ENCODE results near the gene ZNF367. TPM values are rescaled to one million over a fixed set of nuclear protein-coding genes. Genes with fewer than 3 reads are reported as not detected.

ZNF367 gene
- total and polyA plus RNA-seq, 8 donors: 0.58 to 9.8 (median 1.8) TPM; not detected in 1

DNA sequence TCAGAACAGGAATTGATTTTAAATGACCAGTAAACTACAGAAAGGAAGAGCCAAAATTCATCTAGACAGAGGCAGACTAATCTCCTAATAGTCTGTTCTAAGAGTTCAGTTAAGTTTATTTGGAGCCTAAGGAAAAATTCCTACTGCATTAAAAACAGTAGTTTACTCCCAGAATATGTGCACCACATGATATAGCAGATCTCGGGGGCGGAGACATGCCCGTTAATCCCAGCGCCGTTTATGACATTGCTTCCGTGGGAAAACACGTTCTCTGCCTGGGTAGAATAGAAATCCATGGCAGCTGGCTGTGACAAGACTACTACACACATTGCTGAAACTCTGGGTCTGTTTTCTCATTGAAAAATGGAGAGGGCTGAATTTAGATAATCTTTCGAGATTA lies 43.2 kb upstream of the ZNF367 start:
- Histone ChIP-seq H3K27me3 (no peaks in the 10 kb centered on the region), H3K27ac (no peak overlapping the region), H3K9me3 (no peaks in the 10 kb centered on the region), H3K4me1 (no peaks in the 10 kb centered on the region), H3K4me3 (no peak overlapping the region), H3K36me3 (peaks cover 5 to 35% (median 16%) of the 10 kb centered on the region in 4 donors)
- 81 to 93% (median 92%) methylated on average over 8 of the region's 8 CpGs for WGBS, 5 donors
- intact Hi-C loops (cut with DNase I; ENCODE audit: low total_unique reads): no loop called here
- TF ChIP-seq POLR2A (IDR thresholded peaks at IDR 0.05) (no peak), POLR2AphosphoS5 (IDR thresholded peaks at IDR 0.05) (no peak), CTCF (IDR thresholded peaks at IDR 0.05) (no peak), EP300 (IDR thresholded peaks at IDR 0.05) (no peak)
- no peak for DNase-seq

- DNase-seq: no peak
- Histone ChIP-seq H3K27ac (no peak overlapping the region), H3K4me1 (no peaks in the 10 kb centered on the region), H3K4me3 (no peak overlapping the region), H3K9me3 (no peaks in the 10 kb centered on the region), H3K36me3 (peaks cover under 1 to 31% (median 12%) of the 10 kb centered on the region in 4 donors), H3K27me3 (no peaks in the 10 kb centered on the region)
- TF ChIP-seq POLR2A (IDR thresholded peaks at IDR 0.05) (no peak), POLR2AphosphoS5 (IDR thresholded peaks at IDR 0.05) (no peak), CTCF (IDR thresholded peaks at IDR 0.05) (no peak), EP300 (IDR thresholded peaks at IDR 0.05) (no peak)
- intact Hi-C loops (cut with DNase I; ENCODE audit: low total_unique reads): no loop called here
Observed at GRCh38 chr9:96460882-96461281, 42.7 kb upstream of the ZNF367 start.

DNA sequence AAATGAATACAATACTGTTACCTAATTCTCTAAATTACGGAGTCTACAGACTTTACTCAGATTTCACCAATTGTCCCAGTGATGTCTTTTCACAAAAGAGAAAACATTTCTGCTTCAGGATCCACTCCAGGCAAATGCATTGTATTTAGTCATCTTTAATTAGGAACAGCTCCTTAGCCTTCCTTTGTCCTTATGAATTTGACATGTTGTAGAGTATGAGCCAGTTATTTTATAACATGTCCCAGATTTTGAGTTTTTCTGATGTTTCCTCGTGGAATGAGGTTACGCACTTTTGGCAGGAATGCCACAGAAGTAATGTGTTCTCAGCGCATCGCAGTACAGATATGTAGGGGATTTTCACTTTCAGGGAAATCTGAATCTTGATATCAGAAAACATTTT lies 42.3 kb upstream of the ZNF367 start:
- TF ChIP-seq POLR2AphosphoS5 (IDR thresholded peaks at IDR 0.05): no peak
- Histone ChIP-seq H3K36me3 (peaks cover 0 to 27% (median 7%) of the 10 kb centered on the region in 4 donors), H3K27ac (no peak overlapping the region), H3K27me3 (no peaks in the 10 kb centered on the region), H3K9me3 (no peaks in the 10 kb centered on the region), H3K4me3 (no peak overlapping the region), H3K4me1 (no peaks in the 10 kb centered on the region)
- DNase-seq: no peak
- intact Hi-C loops (cut with DNase I; ENCODE audit: low total_unique reads): no loop called here
- WGBS, 5 donors: 89 to 94% (median 94%) methylated on average over 5 of the region's 5 CpGs

DNA sequence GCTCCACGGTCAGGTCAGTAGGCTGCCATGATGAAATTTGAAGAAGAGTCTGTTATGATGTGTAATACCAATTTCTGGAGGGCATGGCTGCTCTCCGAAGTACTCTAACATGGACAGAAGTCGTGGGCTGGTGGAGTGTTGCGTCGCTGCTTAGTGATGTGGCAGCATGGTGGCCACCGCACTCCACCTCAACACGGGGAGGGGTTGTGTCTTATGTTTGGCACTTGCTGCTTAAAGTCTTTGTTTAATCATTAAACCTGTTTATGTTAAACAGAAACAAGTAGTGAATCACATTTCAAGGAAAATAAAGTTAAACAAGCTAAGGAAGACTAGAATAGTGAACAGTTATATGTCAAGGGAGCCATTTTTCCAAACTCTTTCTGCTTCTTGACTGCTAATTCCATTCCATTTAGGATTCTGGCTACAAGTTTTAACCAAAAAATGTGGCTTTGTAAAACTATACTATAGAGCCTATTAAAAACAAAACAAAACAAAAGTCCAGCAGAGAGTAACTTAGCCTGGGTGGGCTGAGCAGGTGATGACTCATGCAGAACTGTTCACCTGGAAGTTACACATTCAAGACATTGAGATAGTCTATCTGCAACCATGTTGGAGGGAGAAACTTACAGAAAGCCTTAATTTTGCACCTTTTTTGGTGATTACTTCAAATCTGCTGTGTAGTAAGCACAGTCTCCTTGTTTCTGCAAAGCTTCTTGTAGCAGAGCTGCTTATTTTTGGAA lies 41.3 kb upstream of the ZNF367 start:
- Histone ChIP-seq H3K4me3 (no peak overlapping the region), H3K27me3 (no peaks in the 10 kb centered on the region), H3K9me3 (no peaks in the 10 kb centered on the region), H3K27ac (no peak overlapping the region), H3K36me3 (peaks cover 0 to 20% (median 7%) of the 10 kb centered on the region in 4 donors), H3K4me1 (no peaks in the 10 kb centered on the region)
- no peak for TF ChIP-seq POLR2AphosphoS5 (IDR thresholded peaks at IDR 0.05)
- intact Hi-C loops (cut with DNase I; ENCODE audit: low total_unique reads): no loop called here
- WGBS, 5 donors: 93 to 96% (median 96%) methylated on average over 7 of the region's 7 CpGs
- no peak for DNase-seq

GRCh38 chr9:96458226-96458625 lies 40.1 kb upstream of the ZNF367 start:
- Histone ChIP-seq H3K4me1 (peaks cover 0 to 7% (median 0%) of the 10 kb centered on the region in 4 donors), H3K4me3 (no peak overlapping the region), H3K36me3 (peaks cover 0 to 20% (median 7%) of the 10 kb centered on the region in 4 donors), H3K9me3 (no peaks in the 10 kb centered on the region), H3K27me3 (no peaks in the 10 kb centered on the region), H3K27ac (no peak overlapping the region)
- no peak for TF ChIP-seq POLR2AphosphoS5 (IDR thresholded peaks at IDR 0.05)
- TF ChIP-seq CTCF (IDR thresholded peaks at IDR 0.05): no peak
- TF ChIP-seq POLR2A (IDR thresholded peaks at IDR 0.05): no peak
- no peak for TF ChIP-seq EP300 (IDR thresholded peaks at IDR 0.05)
- no peak for DNase-seq
- whole genome bisulfite sequencing, 5 donors: 94 to 97% (median 96%) methylated on average over 8 of the region's 8 CpGs
- intact Hi-C loops (cut with DNase I; ENCODE audit: low total_unique reads): no loop called here
